PC-3 (cell line): ENCODE results near the gene GCSH.

Experiments
- CTCF ChIP-seq: fragments of 300-600 bp; sonication (generic); conservative IDR thresholded peaks from 2 replicates; pipeline ENCODE4 v1.5.1; 2017; ENCODE audit warnings: antibody characterized with exemption, low read depth, mild to moderate bottlenecking, low read length
- EZH2phosphoT487 ChIP-seq: fragments of 300-600 bp; sonication (generic); IDR thresholded peaks from 2 replicates; pipeline ENCODE4 v1.6.1; 2018; ENCODE audit warnings: mild to moderate bottlenecking, antibody characterized with exemption, low read length, borderline replicate concordance

DNA sequence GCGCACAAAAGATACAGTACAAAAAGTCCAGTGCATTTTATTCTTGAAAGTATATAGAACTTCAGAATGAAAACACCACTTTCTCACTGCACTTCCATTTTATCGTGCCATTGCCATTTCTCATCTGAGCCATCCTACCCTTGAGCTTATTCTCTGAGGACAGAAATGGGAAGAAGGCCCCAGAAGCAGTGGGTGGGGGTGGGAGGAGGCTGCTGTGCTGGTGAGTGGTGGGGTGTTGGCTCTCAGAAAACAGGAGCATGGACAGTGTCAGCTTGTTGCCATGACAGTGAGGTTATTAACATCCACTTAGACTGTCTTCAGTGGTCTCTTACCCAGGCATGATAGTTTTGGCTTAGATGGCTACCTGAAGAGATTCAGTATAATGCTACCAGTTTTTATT is 56.1 kb downstream of the GCSH start:
- TF ChIP-seq CTCF (no peak), EZH2phosphoT487 (no peak)
